HG03095 (cell line): ENCODE results near the gene ADAM12.

Experiments used
- ATAC-seq: cut with Tn5 transposase; IDR thresholded peaks from one replicate; pipeline ENCODE4 v1.9.1; 2021; ENCODE audit warnings: moderate library complexity; ENCODE audit not compliant: unreplicated experiment

Gene ADAM12

GRCh38 chr10:126155528-126155927 is 232.7 kb downstream of the ADAM12 start:
- ATAC-seq, result no peak

- no peak for ATAC-seq
Measured at GRCh38 chr10:126153711-126154628, 234.3 kb downstream of the ADAM12 start.

- ATAC-seq, result no peak
Measured at GRCh38 chr10:126147866-126148587, 240.2 kb downstream of the ADAM12 start.

GRCh38 chr10:126146771-126147170 is 241.5 kb downstream of the ADAM12 start:
- ATAC-seq, result no peak

GRCh38 chr10:126143117-126143516 is 245.2 kb downstream of the ADAM12 start:
- no peak for ATAC-seq

- ATAC-seq, result no peak
Measured at GRCh38 chr10:126140746-126141273, 247.5 kb downstream of the ADAM12 start.

- no peak for ATAC-seq
Measured at GRCh38 chr10:126137562-126138221, 250.6 kb downstream of the ADAM12 start.

- ATAC-seq, result no peak
Measured at GRCh38 chr10:126135941-126136595, 252.2 kb downstream of the ADAM12 start.

GRCh38 chr10:126135177-126135576 is 253.1 kb downstream of the ADAM12 start:
- ATAC-seq, result no peak

- ATAC-seq, result no peak
Measured at GRCh38 chr10:126133906-126134656, 254.2 kb downstream of the ADAM12 start.

GRCh38 chr10:126133082-126133620 is 255.1 kb downstream of the ADAM12 start:
- no peak for ATAC-seq

GRCh38 chr10:126131341-126131740 is 256.9 kb downstream of the ADAM12 start:
- no peak for ATAC-seq

GRCh38 chr10:126130271-126130710 is 258.0 kb downstream of the ADAM12 start:
- no peak for ATAC-seq

GRCh38 chr10:126129026-126129425 is 259.3 kb downstream of the ADAM12 start:
- no peak for ATAC-seq

GRCh38 chr10:126128581-126128980 is 259.7 kb downstream of the ADAM12 start:
- ATAC-seq, result no peak

- ATAC-seq, result no peak
Measured at GRCh38 chr10:126127481-126128029, 260.7 kb downstream of the ADAM12 start.

GRCh38 chr10:126126866-126127265 is 261.4 kb downstream of the ADAM12 start:
- ATAC-seq, result no peak

GRCh38 chr10:126126023-126126422 is 262.3 kb downstream of the ADAM12 start:
- ATAC-seq, result no peak

- no peak for ATAC-seq
Measured at GRCh38 chr10:126124668-126125349, 263.5 kb downstream of the ADAM12 start.
